ENCODE data around the gene SBK1.

- TF ChIP-seq POLR2A (IDR thresholded peaks at IDR 0.05) (no peak), CTCF (IDR thresholded peaks at IDR 0.05 in 8 of 11, conservative IDR thresholded peaks at IDR 0.05 in 3 of 11) (no peak)
These were observed 16.7 kb downstream of the SBK1 start for GRCh38 chr16:28308794-28309584.

Data from spleen (tissue), 7 donors.